Astrocyte of the cerebellum (primary cell): ENCODE measurements around the gene THAP6.
"Not testable (repeated sequence)": the region's sequence is repeated elsewhere in the genome, so short reads cannot be mapped to it uniquely, and the experiment has no call there.

Experiments
- DNase-seq: peaks from one replicate; pipeline ENCODE4 v3.0.0-alpha.2; 2011; ENCODE audit warnings: low read depth
- H3K4me3 ChIP-seq: 2 replicates; pipeline ENCODE4 v1.5.1; 2011; ENCODE audit warnings: mild to moderate bottlenecking, low read depth, low read length, moderate library complexity
- in situ Hi-C: cut with HindIII; loops from 2 replicates; pipeline ENCODE4 v1.10.0; 2017; ENCODE audit warnings: low sequenced_read_pairs
- TF ChIP-seq, protein P1 (sequence below): IDR thresholded peaks from 2 replicates; pipeline ENCODE4 v1.5.1; 2012; ENCODE audit warnings: low read length, low read depth, moderate library complexity, mild to moderate bottlenecking; ENCODE audit errors: missing control alignments

The THAP6 gene

DNA sequence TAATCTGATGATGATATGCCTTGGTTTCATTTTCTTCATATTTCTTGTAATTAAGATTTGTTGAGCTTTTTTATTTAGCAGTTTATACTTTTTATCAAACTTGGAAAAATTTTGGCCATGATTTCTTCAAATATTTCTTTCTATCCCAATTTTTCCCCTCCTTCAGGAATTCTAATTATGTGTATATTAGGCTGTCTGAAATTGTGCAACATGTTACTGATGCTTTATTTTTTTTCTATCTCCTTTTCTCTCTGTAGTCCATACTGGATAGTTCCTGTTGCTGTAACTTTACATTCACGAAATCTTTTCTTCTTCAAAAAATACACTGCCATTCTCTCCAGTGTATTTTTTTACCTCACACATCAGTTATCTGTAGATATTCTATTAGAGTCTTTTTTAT lies 10.8 kb downstream of the THAP6 start:
- no peak for DNase-seq
- in situ Hi-C loops, result no loop called here
- no peak overlapping the region for H3K4me3 ChIP-seq
- TF ChIP-seq, protein P1, sequence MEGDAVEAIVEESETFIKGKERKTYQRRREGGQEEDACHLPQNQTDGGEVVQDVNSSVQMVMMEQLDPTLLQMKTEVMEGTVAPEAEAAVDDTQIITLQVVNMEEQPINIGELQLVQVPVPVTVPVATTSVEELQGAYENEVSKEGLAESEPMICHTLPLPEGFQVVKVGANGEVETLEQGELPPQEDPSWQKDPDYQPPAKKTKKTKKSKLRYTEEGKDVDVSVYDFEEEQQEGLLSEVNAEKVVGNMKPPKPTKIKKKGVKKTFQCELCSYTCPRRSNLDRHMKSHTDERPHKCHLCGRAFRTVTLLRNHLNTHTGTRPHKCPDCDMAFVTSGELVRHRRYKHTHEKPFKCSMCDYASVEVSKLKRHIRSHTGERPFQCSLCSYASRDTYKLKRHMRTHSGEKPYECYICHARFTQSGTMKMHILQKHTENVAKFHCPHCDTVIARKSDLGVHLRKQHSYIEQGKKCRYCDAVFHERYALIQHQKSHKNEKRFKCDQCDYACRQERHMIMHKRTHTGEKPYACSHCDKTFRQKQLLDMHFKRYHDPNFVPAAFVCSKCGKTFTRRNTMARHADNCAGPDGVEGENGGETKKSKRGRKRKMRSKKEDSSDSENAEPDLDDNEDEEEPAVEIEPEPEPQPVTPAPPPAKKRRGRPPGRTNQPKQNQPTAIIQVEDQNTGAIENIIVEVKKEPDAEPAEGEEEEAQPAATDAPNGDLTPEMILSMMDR, result no peak

- H3K4me3 ChIP-seq, result no peak overlapping the region
- TF ChIP-seq, protein P1, result no peak
- DNase-seq, result no peak
- in situ Hi-C loops, result no loop called here
Measured at GRCh38 chr4:75525910-75526309, 11.6 kb downstream of the THAP6 start.

DNA sequence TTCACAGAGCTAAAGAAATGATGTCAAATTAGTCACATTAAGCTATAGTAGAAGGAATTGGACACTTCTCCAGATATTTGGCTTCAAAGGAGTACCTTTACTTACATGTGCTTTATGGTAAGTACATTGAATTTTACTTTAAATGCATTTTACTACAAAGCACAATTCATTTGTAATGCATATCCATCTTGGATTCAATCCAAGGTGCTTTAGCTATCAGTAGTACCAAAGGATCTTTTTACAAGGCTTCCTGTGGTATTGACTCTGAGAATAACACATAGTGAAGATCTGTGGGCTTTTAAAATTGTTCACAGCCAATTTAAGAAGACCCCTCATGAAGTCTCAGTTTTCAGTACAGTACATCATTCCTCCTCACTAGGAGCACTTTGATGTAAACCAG lies 13.2 kb downstream of the THAP6 start:
- no peak for DNase-seq
- H3K4me3 ChIP-seq, result no peak overlapping the region
- in situ Hi-C loops, result no loop called here
- TF ChIP-seq, protein P1, result no peak

GRCh38 chr4:75530556-75531322 lies 16.5 kb downstream of the THAP6 start:
- in situ Hi-C loops, result no loop called here
- DNase-seq, result no peak
- TF ChIP-seq, protein P1, result no peak
- no peak overlapping the region for H3K4me3 ChIP-seq

DNA sequence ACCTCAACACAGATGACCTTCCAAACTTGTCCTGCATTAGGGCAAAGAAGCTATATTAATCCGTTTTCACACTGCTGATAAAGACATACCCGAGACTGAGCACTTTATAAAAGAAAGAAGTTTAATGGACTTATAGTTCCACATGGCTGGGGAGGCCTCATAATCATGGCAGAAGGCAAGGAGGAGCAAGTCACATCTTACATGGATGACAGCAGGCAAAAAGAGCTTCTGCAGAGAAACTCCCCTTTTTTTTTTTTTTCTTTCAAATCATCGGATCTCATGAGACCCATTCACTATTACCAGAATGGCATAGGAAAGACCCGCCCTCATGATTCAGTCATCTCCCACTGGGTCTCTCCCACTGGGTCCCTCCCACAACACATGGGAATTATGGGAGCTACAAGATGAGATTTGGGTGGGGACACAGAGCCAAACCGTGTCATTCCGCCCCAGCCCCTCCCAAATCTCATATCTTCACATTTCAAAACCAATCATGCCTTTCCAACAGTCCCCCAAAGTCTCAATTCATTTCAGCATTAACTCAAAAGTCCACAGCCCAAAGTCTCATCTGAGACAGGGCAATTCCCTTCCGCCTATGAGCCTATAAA lies 17.4 kb downstream of the THAP6 start:
- DNase-seq, H3K4me3 ChIP-seq, in situ Hi-C loops: not testable (repeated sequence)

- in situ Hi-C loops, result not testable (repeated sequence)
Measured at GRCh38 chr4:75533339-75533887, 19.1 kb downstream of the THAP6 start.

DNA sequence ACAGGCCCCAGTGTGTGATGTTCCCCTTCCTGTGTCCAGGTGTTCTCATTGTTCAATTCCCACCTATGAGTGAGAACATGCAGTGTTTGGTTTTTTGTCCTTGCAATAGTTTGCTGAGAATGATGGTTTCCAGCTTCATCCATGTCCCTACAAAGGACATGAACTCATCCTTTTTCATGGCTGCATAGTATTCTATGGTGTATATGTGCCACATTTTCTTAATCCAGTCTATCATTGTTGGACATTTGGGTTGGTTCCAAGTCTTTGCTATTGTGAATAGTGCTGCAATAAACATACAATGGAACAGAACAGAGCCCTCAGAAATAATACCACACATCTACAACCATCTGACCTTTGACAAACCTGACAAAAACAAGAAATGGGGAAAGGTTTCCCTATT lies 19.7 kb downstream of the THAP6 start:
- DNase-seq, in situ Hi-C loops, H3K4me3 ChIP-seq: not testable (repeated sequence)

More at GRCh38 chr4:75533339-75533887, 19.1 kb downstream of the THAP6 start:
- not testable (repeated sequence) for DNase-seq, H3K4me3 ChIP-seq

DNA sequence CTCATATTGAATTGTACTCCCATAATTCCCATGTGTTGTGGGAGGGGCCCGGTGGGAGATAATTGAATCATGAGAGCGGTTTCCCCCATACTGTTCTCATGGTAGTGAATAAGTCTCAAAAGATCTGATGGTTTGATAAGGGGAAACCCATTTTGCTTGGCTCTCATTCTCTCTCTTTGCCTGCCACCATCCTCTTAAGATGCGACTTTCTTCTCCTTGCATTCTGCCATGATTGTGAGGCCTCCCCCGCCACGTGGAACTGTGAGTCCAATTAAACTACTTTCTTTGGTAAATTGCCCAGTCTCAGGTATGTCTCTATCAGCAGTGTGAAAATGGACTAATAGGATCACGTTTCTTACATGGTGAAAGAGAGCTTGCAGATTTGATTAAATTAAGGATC lies 23.0 kb downstream of the THAP6 start:
- in situ Hi-C loops, DNase-seq: not testable (repeated sequence)

More for the DNA sequence above, 23.0 kb downstream of the THAP6 start:
- not testable (repeated sequence) for H3K4me3 ChIP-seq
